Endothelial cell of umbilical vein (primary cell): ENCODE measurements around the gene INTS11.

ENCODE experiments used
- EZH2 ChIP-seq: IDR thresholded peaks from 2 replicates; pipeline ENCODE4 v1.6.1; 2012; ENCODE audit warnings: borderline replicate concordance, low read depth, mild to moderate bottlenecking, moderate library complexity, low read length, inconsistent platforms; ENCODE audit not compliant: severe bottlenecking
- FOS ChIP-seq: IDR thresholded peaks from 2 replicates; pipeline ENCODE4 v1.6.1; 2011; ENCODE audit warnings: mild to moderate bottlenecking, low read length, moderate library complexity, borderline replicate concordance; ENCODE audit not compliant: insufficient read depth
- POLR2A ChIP-seq: IDR thresholded peaks from 2 replicates; pipeline ENCODE4 v1.6.1; 2012; ENCODE audit warnings: low read depth, mild to moderate bottlenecking, control low read depth, low read length
- POLR2AphosphoS5 ChIP-seq: IDR thresholded peaks from 2 replicates; pipeline ENCODE4 v1.6.1; 2012; ENCODE audit warnings: low read depth, mild to moderate bottlenecking, control low read depth, low read length, moderate library complexity; ENCODE audit not compliant: insufficient read depth
- TF ChIP-seq, protein P1 (sequence below), 2 donors: IDR thresholded peaks; 1 replicate in 1 of 2; 2 replicates in 1 of 2; pipeline ENCODE4 v1.5.1; 2011; ENCODE audit warnings: low read length in 2 of 2, mild to moderate bottlenecking in 2 of 2, moderate library complexity in 2 of 2, control low read depth in 1 of 2, inconsistent platforms in 1 of 2, low read depth in 1 of 2; ENCODE audit not compliant: insufficient read depth in 1 of 2; ENCODE audit errors: extremely low read depth in 1 of 2

GRCh38 chr1:1282998-1283397, 41.5 kb downstream of the INTS11 start:
- TF ChIP-seq POLR2AphosphoS5 (no peak), POLR2A (no peak), EZH2 (no peak), FOS (no peak)
- TF ChIP-seq, protein P1, sequence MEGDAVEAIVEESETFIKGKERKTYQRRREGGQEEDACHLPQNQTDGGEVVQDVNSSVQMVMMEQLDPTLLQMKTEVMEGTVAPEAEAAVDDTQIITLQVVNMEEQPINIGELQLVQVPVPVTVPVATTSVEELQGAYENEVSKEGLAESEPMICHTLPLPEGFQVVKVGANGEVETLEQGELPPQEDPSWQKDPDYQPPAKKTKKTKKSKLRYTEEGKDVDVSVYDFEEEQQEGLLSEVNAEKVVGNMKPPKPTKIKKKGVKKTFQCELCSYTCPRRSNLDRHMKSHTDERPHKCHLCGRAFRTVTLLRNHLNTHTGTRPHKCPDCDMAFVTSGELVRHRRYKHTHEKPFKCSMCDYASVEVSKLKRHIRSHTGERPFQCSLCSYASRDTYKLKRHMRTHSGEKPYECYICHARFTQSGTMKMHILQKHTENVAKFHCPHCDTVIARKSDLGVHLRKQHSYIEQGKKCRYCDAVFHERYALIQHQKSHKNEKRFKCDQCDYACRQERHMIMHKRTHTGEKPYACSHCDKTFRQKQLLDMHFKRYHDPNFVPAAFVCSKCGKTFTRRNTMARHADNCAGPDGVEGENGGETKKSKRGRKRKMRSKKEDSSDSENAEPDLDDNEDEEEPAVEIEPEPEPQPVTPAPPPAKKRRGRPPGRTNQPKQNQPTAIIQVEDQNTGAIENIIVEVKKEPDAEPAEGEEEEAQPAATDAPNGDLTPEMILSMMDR (IDR thresholded peaks at IDR 0.05; ENCODE audit: extremely low read depth in 1 of 2, insufficient read depth in 1 of 2, low read depth in 1 of 2, low read length in 2 of 2) = no peak
